Suppressor macrophage treated with lipopolysaccharide for 4 hours (primary cell): ENCODE results near the gene PCSK9.
A peak's percentile ranks its signal among the peaks of the same experiment; 100 is the strongest.
"Not testable (repeated sequence)": the region's sequence is repeated elsewhere in the genome, so short reads cannot be mapped to it uniquely, and the experiment has no call there.

ENCODE experiments used
- DNase-seq: peaks from one replicate; pipeline ENCODE4 v3.0.0-alpha.2; 2020

PCSK9 gene

DNA sequence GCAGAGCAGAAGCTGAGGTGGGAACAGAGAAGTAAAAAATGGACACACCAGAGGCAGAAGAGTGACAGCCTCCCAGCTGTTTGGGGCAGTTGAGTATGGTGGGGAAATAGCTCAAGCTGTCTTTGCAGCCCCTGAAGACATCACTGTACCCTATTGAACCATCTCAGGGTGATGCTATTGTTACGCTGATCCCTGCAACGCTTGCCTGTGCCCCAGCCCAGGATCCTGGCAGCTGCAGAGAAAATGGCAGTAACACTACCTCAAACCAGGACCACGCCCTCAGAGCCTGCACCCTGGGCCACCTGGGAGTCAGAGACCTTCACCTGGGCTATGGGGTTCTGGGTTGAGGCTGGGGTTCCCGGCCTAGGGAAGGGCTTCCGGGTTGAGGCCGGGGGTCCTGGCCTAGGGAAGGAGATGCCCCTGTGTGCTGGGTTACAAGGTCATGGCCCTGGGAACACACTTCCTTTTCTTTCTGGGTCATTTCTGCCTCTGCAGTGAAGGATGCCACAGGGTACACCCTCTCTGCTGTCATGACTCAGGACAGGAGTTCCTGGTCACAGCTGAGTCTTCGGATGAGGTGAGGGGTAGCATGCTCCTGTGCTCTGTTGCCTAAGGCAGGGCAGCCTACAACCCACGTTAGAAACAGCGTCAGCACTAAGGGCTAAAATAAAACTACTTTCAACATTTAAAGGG lies 29.0 kb upstream of the PCSK9 start:
- no peak for DNase-seq

DNA sequence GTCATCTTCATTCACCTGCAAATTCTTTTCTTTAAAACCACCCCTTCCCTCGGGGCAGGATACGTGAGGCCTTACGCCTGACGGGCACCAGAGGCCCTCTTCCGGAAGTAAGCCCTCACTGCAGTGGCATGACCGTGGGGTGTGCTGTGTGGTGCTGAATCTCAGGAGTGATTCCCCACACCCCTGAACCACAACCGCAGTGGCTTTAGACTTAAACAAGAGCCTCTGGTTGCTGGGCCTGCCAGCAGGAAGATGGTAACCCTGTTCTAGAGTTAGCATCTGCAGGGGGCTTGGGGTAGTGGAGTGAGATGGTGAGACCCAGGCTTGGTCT lies 28.5 kb upstream of the PCSK9 start:
- no peak for DNase-seq

DNA sequence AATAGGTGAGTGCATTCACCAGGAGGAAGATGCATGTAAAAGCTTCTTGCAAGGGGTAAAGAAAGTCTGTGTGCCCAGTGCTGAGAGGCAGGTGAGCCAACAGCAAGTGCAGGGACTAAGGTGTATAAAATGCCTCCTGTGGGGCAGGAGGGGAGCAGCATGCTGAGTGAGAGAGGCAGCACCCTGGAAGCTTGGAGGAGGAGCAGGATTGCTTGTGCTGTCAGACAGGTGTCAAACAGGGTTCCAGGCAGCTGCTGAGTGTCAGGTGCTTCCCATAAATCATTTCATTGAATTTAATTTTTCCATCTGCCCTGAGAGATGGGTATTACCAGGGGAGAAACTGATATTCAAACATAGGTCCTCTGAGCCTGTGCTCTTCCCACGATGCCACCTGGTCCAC lies 26.7 kb upstream of the PCSK9 start:
- no peak for DNase-seq

DNA sequence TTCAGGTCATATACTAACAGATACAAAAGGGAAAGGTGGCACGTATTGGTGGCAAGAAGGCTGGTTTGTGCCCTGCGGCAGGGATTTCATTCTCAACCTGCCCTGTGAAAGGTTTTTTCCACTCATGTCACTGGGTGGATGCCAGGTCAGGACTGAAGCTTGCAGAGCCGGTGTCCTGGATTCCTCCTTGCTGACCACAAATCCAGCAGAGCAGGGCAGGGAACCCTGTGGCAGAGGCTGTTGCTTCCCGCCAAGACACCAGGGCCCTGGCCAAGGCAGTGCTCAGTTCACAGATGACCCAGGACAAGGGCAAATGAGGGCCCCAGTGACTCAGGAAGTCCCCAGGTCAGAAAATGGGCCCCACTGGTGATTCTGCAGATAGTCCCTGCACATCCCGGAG lies 24.2 kb upstream of the PCSK9 start:
- DNase-seq = no peak

DNA sequence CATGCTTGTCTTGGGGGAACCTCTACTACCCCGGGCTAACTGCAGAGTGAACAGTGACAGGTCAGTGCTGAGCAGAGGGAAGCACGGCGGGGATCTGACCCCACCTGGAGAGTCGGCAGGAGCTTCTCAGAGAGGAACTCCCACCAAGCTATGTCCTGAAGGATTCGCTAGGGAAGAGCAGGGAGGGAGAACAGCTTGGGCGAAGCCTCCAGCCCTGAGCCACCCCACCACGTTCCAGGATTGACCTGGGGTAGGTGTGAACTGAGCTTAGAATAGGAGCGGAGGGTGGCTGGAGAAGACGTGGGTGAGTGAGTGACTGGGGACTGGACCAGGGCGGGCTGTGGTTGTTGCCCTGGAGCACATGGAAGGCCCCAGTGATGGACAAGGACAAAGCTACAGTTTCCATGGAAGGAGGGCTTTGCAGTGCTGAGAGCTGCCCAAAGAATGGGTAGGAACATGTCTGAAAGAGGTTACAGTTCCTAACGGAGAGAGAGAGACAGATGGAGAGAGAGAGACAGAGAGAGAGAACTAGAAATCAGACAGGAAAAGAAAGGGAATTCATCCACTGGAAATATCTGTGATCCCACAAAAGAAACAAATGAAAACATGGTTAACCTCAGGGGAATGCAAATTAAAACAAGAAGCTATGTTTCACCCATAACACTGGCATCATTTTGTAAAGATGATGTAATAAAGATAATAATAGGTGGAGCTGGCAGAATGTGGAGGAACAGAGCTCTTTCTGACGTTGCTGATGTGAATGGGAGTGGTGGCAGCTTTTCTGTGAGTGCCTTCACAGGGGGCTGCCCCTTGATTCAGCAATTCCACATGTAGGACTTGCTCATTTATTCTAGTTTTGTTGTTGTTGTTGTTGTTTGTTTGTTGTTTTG lies 23.4 kb upstream of the PCSK9 start:
- no peak for DNase-seq

DNA sequence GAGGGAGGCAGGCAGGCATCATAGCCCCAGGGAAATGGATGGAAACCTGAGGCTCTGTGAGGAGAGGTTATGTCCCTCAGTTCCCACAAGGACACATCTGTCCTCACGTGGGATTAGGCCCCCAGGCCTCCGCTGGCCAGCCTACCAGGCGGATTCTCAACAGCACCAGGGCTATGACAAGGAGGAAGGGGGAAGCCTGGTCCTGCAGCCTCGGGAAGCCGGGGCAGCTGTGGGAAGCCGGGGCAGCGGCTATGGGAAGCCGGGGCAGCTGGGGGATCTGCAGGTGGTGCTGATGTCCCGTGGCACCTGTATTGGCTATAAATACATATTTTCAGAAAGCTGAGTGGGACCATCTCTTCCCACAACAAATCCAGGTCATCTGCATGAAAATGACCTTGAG lies 21.0 kb upstream of the PCSK9 start:
- no peak for DNase-seq

DNA sequence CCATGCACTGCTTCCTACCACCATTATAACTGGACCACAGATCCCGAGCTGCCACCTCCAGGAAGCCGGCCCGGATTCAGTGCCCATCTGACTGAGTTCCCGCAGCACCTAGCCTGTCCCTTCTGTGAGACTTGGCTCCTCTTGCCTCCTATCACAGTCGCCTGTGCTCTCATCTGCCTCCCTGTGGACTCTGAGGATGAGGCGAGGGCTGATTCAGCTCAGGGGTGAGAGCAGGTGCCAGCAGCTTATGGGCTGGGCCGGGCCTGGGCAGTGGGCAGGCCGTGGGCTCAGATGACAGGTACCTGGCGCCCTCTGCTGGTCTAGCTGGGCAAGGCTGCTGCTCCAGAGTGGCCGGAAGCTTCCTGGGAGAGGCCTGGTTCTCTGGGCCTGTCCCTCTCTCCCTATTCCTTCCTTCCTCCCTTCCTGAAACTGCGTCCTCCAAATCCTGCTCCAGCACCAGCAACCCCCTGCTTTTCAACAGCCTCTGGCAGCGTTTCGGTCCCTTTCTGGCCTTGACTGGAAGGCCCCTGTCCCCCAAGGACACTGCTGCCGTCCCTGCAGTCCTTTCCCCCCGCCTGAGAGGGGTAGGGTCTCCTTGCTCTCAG lies 17.3 kb upstream of the PCSK9 start:
- DNase-seq = peak; percentile 78

DNA sequence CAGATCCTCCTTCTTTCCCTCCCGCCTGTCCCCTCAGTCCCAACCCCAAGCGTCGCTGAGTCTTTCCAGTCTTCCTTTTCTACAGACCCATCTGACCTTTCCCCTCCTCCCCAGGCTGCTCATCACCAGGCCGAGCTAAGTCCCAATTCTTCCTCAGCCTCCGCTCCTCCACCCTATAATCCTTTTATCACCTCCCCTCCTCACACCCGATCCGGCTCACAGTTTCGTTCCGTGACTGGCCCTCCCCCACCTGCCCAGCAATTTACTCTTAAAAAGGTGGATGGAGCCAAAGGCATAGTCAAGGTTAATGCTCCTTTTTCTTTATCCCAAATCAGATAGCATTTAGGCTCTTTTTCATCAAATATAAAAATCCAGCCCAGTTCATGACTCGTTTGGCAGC lies 15.2 kb upstream of the PCSK9 start:
- DNase-seq = not testable (repeated sequence)

DNA sequence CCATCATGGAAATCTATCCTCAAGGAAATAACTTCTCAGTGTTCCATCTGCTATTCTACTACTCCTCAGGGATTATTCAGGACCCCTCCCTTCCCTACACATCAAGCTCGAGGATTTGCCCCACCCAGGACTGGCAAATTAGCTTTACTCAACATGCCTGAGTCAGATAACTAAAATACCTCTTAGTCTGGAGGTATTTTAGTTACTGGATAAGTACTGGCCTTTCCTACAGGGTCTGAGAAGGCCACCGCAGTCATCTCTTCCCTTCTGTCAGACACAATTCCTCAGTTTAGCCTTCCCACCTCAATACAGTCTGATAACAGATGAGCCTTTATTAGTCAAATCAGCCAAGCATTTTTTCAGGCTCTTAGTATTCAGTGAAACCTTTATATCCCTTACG lies 12.7 kb upstream of the PCSK9 start:
- not testable (repeated sequence) for DNase-seq

DNA sequence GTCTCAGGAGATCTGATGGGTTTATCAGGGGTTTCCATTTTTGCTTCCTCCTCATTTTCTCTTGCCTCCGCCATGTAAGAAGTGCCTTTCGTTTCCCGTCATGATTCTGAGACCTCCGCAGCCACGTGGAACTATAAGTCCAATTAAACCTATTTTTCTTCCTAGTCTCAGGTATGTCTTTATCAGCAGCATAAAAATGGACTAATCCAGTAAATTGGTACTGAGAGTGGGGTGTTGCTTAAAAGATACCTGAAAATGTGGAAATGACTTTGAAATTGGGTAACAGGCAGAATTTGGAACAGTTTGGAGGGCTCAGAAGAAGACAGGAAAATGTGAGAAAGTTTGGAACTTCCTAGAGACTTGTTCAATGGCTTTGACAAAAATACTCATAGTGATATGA lies 8.2 kb upstream of the PCSK9 start:
- not testable (repeated sequence) for DNase-seq

DNA sequence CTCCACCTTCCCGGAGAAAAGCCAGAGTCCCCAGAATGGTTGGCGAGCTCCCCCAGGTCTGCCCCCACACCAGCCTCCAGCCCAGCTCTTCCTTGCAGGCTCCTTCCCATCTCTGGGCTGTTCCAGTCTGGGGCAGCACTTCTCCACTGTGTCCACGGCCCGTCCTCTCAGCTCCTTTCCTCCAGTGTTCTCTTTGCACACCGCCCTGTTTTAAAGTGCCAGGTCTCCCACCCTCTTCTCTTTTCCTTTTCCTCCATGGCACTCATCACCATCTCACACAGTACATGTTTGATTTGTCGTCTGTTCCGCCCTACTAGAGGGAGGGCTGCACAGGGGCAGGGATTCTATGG lies 6.1 kb upstream of the PCSK9 start:
- DNase-seq = no peak

DNA sequence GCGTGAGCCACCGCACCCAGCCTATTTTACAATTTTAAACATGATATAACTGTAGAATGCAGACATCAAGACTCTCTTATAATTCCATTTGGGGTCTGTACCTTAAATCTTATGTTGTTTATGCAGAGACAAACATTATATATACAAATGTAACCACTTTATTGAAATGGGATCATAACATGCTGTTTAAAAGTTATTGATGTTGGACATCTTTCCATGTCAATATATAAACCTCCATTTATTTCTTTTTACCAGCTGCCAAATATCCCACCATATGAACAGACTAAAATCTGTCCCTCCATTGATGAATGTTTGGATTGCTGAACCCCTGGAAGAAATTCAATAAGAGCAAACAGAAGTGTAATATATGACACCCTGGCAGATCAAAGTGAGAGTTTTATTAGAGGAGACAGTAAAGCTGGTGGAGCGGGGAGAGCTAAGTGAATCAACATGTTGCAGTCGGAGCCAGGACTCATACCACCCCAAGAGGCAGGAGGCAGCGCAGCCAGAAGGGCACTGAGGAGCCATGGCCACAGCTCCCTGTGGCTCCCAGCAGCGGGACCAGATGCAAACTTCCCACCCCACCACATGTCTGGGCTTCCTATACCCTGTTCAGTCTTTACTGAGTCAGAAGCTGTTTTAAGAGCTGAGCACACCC lies 4.7 kb upstream of the PCSK9 start:
- DNase-seq = no peak

DNA sequence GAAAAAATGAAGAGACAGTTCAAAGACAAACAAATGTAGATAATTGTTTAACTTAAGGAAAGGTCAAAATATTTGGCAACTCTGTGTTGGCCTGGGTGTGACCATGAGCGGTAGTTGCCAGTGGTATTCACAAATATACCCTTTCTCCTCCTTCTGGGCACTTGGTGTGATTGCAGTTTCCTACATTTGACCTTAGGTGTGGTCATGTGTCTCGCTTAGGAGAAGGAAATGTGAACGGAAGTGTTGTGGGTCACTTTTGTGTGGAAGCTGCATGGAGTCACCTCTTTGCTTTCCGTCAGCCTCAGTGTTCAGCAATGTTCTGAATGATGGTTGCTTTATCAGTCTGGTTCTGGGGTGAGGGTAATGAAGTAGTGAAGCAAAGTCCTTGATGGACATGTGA lies 3.4 kb upstream of the PCSK9 start:
- peak; percentile 55 for DNase-seq

DNA sequence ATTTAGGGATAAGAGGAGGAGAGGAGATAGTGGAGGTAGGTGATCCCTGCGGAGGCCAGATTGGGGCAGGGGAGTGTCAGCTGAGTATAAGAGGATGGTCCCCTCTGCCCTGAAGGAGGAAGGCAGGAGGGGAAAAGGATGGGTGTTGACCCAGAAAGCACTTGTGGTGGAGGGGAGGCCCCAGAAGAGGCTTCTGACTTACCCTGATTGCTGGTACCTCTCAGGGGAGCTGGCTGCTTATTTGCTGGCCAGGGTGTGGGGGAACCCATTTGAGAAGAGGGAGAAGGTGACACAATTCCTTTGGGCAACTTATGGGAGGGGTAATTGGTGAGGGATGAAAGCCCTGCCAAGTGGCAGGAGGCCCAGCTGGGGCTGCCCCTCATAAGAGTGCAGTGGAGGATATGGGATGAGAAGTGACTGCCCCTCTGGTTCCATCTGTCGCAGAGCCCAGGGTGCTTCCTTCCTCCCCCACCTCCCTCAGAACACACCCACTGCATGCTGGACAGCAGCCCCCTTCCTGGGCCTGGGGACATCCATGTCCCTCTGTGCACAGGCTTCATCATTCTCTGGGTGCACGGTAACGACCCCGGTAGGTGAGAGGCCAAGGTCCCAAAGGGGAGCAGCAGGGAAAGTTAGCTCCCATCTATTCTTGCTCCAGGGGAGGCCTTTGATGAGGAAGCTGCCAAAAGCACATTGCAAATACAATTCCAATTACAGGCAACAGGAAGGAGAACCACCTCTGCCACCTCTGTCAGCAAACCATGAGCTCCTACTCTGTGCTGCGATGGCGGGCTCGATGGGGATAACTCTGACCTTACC lies 1.4 kb upstream of the PCSK9 start:
- DNase-seq = no peak

DNA sequence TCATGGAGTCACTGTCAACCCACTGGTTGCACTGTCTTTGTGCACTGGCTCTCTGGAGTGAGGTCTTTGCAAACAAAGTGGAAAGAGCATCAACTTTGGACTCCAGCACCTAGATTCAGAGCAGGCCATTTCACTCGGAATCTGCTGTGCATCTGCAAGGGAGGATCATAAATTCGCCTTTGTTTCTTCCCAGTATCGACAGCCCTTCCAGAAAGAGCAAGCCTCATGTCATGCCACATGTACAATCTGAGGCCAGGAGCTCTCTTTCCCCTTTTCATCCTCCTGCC lies 853 bp upstream of the PCSK9 start:
- no peak for DNase-seq

DNA sequence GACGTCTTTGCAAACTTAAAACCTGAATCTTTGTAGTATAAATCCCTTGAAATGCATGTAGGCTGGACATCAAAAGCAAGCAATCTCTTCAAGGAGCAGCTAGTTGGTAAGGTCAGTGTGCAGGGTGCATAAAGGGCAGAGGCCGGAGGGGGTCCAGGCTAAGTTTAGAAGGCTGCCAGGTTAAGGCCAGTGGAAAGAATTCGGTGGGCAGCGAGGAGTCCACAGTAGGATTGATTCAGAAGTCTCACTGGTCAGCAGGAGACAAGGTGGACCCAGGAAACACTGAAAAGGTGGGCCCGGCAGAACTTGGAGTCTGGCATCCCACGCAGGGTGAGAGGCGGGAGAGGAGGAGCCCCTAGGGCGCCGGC lies 390 bp upstream of the PCSK9 start:
- DNase-seq = no peak

DNA sequence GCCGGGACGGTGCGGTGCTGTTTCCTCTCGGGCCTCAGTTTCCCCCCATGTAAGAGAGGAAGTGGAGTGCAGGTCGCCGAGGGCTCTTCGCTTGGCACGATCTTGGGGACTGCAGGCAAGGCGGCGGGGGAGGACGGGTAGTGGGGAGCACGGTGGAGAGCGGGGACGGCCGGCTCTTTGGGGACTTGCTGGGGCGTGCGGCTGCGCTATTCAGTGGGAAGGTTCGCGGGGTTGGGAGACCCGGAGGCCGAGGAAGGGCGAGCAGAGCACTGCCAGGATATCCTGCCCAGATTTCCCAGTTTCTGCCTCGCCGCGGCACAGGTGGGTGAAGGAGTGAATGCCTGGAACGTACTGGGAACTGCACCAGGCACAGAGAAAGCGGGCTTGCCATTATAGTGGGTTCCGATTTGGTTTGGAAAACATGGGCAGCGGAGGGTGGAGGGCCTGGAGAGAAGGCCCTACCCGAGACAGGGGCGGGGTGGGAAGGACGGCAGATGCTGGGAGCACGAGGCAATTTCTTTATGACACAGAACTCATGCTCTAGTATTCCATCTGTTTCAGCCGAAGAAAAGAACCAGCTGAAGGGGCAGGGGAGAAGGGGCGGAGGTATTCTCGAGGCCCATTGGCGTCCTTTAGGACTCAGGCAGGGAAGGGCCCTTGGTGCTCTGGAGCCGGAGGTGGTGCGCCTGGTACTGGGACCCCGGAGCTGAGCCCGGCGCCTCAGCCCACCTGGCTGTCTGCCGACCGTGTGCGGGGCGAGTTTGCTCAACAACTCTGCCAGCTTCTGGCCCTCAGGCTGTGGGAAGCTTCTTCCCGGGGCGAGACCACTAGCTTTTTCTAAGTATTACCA lies 960 bp downstream of the PCSK9 start:
- no peak for DNase-seq

DNA sequence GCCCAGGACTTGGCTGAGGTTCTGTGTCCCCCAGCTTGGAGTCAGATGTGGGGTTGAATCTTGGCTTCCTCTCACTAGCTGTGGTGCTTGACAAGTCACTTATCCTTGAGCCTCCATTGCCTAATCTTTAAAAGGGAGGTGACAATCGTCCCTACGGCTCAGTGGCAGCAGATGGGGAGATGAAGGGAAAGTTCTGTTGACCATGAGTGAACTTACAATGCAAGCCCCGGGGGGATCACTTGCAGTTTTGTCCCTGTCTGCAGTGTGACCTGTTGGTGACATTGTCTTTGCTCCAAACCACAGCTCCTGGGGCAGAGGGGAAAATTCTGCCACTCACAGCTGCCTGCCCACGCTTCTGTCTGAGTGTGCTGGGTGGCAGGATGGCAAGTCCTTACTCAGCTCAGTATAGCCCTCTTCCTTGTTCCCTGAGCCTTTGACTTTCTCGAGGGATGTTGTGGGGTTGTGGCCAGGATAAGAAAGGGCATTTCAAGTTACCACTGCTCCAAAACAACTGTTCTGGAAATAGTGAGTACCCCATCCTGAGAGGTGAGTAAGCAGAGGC lies 1.7 kb downstream of the PCSK9 start:
- DNase-seq = no peak

DNA sequence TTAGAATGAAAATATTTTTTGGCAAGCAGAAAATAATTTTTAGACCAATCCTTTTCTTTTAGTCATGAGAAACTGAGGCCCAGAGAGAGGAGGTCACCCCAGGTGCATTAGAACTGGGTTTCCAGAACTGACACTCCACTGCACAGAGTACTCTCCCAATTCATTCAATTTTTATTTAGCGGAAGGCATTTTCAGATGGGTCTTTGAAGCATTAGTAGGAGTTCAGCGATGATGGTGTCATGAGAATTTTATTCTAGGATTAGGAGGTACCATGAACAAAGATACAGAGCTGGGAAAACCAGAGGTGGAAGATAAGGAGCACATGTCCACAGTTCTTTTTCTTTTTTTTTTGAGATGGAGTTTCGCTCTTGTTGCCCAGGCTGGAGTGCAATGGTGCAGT lies 2.3 kb downstream of the PCSK9 start:
- no peak for DNase-seq

DNA sequence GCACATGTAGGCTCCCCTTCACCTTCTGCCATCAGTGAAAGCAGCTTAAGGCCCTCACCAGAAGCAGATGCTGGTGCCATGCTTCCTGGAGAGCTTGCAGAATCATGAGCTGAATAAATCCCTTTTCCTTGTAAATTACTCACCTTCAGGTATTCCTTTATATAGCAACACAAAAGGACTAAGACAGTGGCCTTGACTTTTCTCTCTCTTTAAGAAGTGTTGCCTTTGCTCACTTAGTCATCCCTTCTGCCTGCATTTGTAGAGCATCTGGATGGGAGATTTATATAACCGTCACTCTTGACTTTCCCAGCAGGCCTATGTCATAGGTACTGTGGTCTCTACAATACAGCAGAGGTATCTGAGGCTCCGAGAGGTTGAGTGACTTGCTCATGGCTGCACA lies 3.7 kb downstream of the PCSK9 start:
- no peak for DNase-seq

DNA sequence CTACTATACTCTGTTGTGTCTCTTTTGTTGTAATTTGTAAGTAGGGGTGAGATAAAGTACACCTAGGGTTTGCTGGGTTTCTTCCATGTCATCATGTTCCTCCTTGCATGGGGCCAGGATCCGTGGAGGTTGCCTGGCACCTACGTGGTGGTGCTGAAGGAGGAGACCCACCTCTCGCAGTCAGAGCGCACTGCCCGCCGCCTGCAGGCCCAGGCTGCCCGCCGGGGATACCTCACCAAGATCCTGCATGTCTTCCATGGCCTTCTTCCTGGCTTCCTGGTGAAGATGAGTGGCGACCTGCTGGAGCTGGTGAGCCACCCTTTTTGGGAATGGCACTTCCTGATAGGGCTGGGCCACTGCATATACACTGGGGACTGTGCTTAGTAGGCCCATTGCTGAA lies 4.4 kb downstream of the PCSK9 start:
- DNase-seq = no peak
